ENCODE measurements around the gene PSMB11.

- TF ChIP-seq POLR2A (IDR thresholded peaks at IDR 0.05) = no peak
- no peak for TF ChIP-seq CTCF (IDR thresholded peaks at IDR 0.05)
Measured at GRCh38 chr14:23013054-23013748, 28.8 kb upstream of the PSMB11 start.
